Endometrium (tissue), 2 donors: ENCODE results near the gene ACAD9.
"Not testable (repeated sequence)": the region's sequence is repeated elsewhere in the genome, so short reads cannot be mapped to it uniquely, and the experiment has no call there.

Experiments used
- FAIRE-seq: peaks from 2 replicates; lab custom pipeline; 2012; peaks lifted over from hg19 to GRCh38; lab: Jason Lieb, UNC
- donor health status: control.
- donor health status: control.

The ACAD9 gene

GRCh38 chr3:128895843-128896697 is 16.6 kb downstream of the ACAD9 start:
- FAIRE-seq: no peak

- no peak for FAIRE-seq
Observed at GRCh38 chr3:128902426-128902825, 23.0 kb downstream of the ACAD9 start.

- FAIRE-seq: no peak
Observed at GRCh38 chr3:128903501-128903900, 24.1 kb downstream of the ACAD9 start.

- no peak for FAIRE-seq
Observed at GRCh38 chr3:128906031-128906803, 26.8 kb downstream of the ACAD9 start.

- no peak for FAIRE-seq
Observed at GRCh38 chr3:128906804-128907525, 27.5 kb downstream of the ACAD9 start.

GRCh38 chr3:128907706-128908445 is 28.5 kb downstream of the ACAD9 start:
- no peak for FAIRE-seq

- no peak for FAIRE-seq
Observed at GRCh38 chr3:128908951-128909350, 29.5 kb downstream of the ACAD9 start.

- no peak for FAIRE-seq
Observed at GRCh38 chr3:128910006-128910405, 30.6 kb downstream of the ACAD9 start.

GRCh38 chr3:128911911-128912310 is 32.5 kb downstream of the ACAD9 start:
- no peak for FAIRE-seq

- no peak for FAIRE-seq
Observed at GRCh38 chr3:128914966-128915645, 35.7 kb downstream of the ACAD9 start.

GRCh38 chr3:128917291-128917690 is 37.9 kb downstream of the ACAD9 start:
- no peak for FAIRE-seq

GRCh38 chr3:128919988-128920387 is 40.6 kb downstream of the ACAD9 start:
- no peak for FAIRE-seq

- FAIRE-seq: no peak
Observed at GRCh38 chr3:128922804-128923459, 43.5 kb downstream of the ACAD9 start.

- no peak for FAIRE-seq
Observed at GRCh38 chr3:128923576-128923975, 44.2 kb downstream of the ACAD9 start.

- not testable (repeated sequence) for FAIRE-seq
Observed at GRCh38 chr3:128923986-128924385, 44.6 kb downstream of the ACAD9 start.

GRCh38 chr3:128929364-128929763 is 49.9 kb downstream of the ACAD9 start:
- no peak for FAIRE-seq

- no peak for FAIRE-seq
Observed at GRCh38 chr3:128931046-128931445, 51.6 kb downstream of the ACAD9 start.

GRCh38 chr3:128932516-128933212 is 53.2 kb downstream of the ACAD9 start:
- FAIRE-seq: no peak

GRCh38 chr3:128933213-128933921 is 53.9 kb downstream of the ACAD9 start:
- FAIRE-seq: no peak

- FAIRE-seq: no peak
Observed at GRCh38 chr3:128933922-128934253, 54.5 kb downstream of the ACAD9 start.
